22Rv1 (cell line): Measurements from ENCODE around the gene GALNT18.

ENCODE experiments used
- ZFX ChIP-seq: fragments of 450-650 bp; IDR thresholded peaks from 2 replicates; pipeline ENCODE4 v1.6.1; 2017; ENCODE audit warnings: antibody characterized with exemption, borderline replicate concordance
- TF ChIP-seq, protein P1 (sequence below): fragments of 450-650 bp; IDR thresholded peaks from 2 replicates; pipeline ENCODE4 v1.5.1; 2017; ENCODE audit warnings: mild to moderate bottlenecking

DNA sequence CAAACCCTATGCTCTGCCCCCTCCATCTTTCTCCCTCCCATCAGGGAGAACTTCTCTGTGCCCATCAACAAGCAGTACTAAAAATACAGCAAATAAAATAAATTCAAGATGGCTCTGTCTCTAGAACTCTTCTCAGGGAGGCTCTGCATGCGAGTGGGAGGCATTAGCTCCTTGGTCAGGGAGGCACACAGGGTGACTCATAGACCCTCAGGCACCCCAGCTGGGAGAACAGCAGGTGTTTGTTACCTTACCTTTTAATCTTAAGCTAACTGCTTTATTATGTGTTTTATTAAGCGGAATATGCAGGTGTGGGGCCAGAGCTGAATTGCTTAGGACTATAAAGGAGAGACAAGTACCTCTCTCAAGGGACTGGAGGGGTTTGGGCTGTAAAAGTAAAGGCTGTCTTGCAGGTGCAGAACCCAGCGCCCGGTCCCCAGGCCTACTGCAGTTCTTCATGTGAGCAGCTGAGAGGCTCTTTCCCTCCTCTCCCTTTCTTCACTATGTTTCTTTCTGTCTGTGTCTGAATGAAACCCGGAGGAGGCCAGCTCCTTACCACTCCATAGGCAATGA is 289.6 kb downstream of the GALNT18 start:
- TF ChIP-seq, protein P1, sequence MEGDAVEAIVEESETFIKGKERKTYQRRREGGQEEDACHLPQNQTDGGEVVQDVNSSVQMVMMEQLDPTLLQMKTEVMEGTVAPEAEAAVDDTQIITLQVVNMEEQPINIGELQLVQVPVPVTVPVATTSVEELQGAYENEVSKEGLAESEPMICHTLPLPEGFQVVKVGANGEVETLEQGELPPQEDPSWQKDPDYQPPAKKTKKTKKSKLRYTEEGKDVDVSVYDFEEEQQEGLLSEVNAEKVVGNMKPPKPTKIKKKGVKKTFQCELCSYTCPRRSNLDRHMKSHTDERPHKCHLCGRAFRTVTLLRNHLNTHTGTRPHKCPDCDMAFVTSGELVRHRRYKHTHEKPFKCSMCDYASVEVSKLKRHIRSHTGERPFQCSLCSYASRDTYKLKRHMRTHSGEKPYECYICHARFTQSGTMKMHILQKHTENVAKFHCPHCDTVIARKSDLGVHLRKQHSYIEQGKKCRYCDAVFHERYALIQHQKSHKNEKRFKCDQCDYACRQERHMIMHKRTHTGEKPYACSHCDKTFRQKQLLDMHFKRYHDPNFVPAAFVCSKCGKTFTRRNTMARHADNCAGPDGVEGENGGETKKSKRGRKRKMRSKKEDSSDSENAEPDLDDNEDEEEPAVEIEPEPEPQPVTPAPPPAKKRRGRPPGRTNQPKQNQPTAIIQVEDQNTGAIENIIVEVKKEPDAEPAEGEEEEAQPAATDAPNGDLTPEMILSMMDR: no peak
- no peak for TF ChIP-seq ZFX
